Uterus (tissue), 2 donors: Measurements from ENCODE around the gene C10orf53.

Experiments used
- POLR2A ChIP-seq, 2 donors: fragments of 450-650 bp; IDR thresholded peaks; one replicate each; pipeline ENCODE4 v1.6.1; 2016; ENCODE audit warnings: antibody characterized with exemption in 2 of 2, mild to moderate bottlenecking in 1 of 2, moderate library complexity in 1 of 2
- TF ChIP-seq, protein P1 (sequence below), 4 experiments: fragments of 200-600 bp in 2 of 4; fragments of 450-650 bp in 2 of 4; sonication (generic) in 2 of 4; IDR thresholded peaks; one replicate each; pipeline ENCODE4 v1.5.1; 2016 to 2019; ENCODE audit warnings: antibody characterized with exemption in 4 of 4, mild to moderate bottlenecking in 2 of 4, moderate library complexity in 1 of 4

- TF ChIP-seq, protein P1, sequence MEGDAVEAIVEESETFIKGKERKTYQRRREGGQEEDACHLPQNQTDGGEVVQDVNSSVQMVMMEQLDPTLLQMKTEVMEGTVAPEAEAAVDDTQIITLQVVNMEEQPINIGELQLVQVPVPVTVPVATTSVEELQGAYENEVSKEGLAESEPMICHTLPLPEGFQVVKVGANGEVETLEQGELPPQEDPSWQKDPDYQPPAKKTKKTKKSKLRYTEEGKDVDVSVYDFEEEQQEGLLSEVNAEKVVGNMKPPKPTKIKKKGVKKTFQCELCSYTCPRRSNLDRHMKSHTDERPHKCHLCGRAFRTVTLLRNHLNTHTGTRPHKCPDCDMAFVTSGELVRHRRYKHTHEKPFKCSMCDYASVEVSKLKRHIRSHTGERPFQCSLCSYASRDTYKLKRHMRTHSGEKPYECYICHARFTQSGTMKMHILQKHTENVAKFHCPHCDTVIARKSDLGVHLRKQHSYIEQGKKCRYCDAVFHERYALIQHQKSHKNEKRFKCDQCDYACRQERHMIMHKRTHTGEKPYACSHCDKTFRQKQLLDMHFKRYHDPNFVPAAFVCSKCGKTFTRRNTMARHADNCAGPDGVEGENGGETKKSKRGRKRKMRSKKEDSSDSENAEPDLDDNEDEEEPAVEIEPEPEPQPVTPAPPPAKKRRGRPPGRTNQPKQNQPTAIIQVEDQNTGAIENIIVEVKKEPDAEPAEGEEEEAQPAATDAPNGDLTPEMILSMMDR (IDR thresholded peaks at IDR 0.05), result no peak
- TF ChIP-seq POLR2A (IDR thresholded peaks at IDR 0.05), result no peak
Observed at GRCh38 chr10:49661140-49661856, 18.2 kb upstream of the C10orf53 start.
